ENCODE measurements around the gene GLI2. TPM values are rescaled to one million over a fixed set of nuclear protein-coding genes. Genes with fewer than 3 reads are reported as not detected.

The GLI2 gene
- polyA plus RNA-seq, 1 experiment, result 5.2 TPM

- CTCF ChIA-PET, result interaction anchor here (0.7 to 3.6 kb wide), 2 partner anchors 13 to 332 kb away, joined by 3 to 12 read pairs; partner anchors contain the start of gene GLI2
- no peak for DNase-seq (ENCODE audit: low read depth, low spot score)
- no peak for TF ChIP-seq CTCF (IDR thresholded peaks at IDR 0.05; ENCODE audit: low read depth, low read length)
- Histone ChIP-seq H3K4me3 (ENCODE audit: low read depth, low read length) (no peak overlapping the region), H3K27ac (ENCODE audit: low read depth, low read length) (no peak overlapping the region), H3K27me3 (ENCODE audit: control insufficient read depth, insufficient read depth, low read length) (no peaks in the 10 kb centered on the region), H3K9me3 (ENCODE audit: control insufficient read depth, insufficient read depth, low read length) (no peaks in the 10 kb centered on the region)
- POLR2A ChIA-PET, result no interaction called here
Observed at GRCh38 chr2:120748741-120749140, 13.1 kb downstream of the GLI2 start.

GRCh38 chr2:120749506-120750431 is 14.1 kb downstream of the GLI2 start:
- ChIA-PET CTCF (interaction anchor here (0.7 to 3.6 kb wide), 2 partner anchors 14 to 331 kb away, joined by 3 to 12 read pairs; partner anchors contain the start of gene GLI2), POLR2A (interaction anchor here (1.6 kb wide), 1 partner anchor 16 kb away, joined by 5 read pairs; no protein-coding TSS in a partner anchor)
- DNase-seq (ENCODE audit: low read depth, low spot score), result no peak
- Histone ChIP-seq H3K27ac (ENCODE audit: low read depth, low read length) (no peak overlapping the region), H3K9me3 (ENCODE audit: control insufficient read depth, insufficient read depth, low read length) (no peaks in the 10 kb centered on the region), H3K4me3 (ENCODE audit: low read depth, low read length) (no peak overlapping the region), H3K27me3 (ENCODE audit: control insufficient read depth, insufficient read depth, low read length) (no peaks in the 10 kb centered on the region)
- no peak for TF ChIP-seq CTCF (IDR thresholded peaks at IDR 0.05; ENCODE audit: low read depth, low read length)

GRCh38 chr2:120750488-120751210 is 15.0 kb downstream of the GLI2 start:
- ChIA-PET POLR2A (interaction anchor here (1.6 kb wide), 1 partner anchor 15 kb away, joined by 5 read pairs; no protein-coding TSS in a partner anchor), CTCF (interaction anchor here (0.6 kb wide), 1 partner anchor 15 kb away, joined by 5 read pairs; no protein-coding TSS in a partner anchor)
- Histone ChIP-seq H3K27ac (ENCODE audit: low read depth, low read length) (peak overlapping the region; percentile 13), H3K4me3 (ENCODE audit: low read depth, low read length) (no peak overlapping the region), H3K9me3 (ENCODE audit: control insufficient read depth, insufficient read depth, low read length) (no peaks in the 10 kb centered on the region), H3K27me3 (ENCODE audit: control insufficient read depth, insufficient read depth, low read length) (no peaks in the 10 kb centered on the region)
- no peak for TF ChIP-seq CTCF (IDR thresholded peaks at IDR 0.05; ENCODE audit: low read depth, low read length)
- DNase-seq (ENCODE audit: low read depth, low spot score), result no peak

GRCh38 chr2:120751553-120751952 is 15.9 kb downstream of the GLI2 start:
- TF ChIP-seq CTCF (IDR thresholded peaks at IDR 0.05; ENCODE audit: low read depth, low read length), result no peak
- Histone ChIP-seq H3K9me3 (ENCODE audit: control insufficient read depth, insufficient read depth, low read length) (no peaks in the 10 kb centered on the region), H3K27me3 (ENCODE audit: control insufficient read depth, insufficient read depth, low read length) (no peaks in the 10 kb centered on the region), H3K27ac (ENCODE audit: low read depth, low read length) (no peak overlapping the region), H3K4me3 (ENCODE audit: low read depth, low read length) (no peak overlapping the region)
- ChIA-PET POLR2A (no interaction called here), CTCF (no interaction called here)
- no peak for DNase-seq (ENCODE audit: low read depth, low spot score)

All from AG04450 (cell line).